ENCODE results near the gene RELB.

The RELB gene

GRCh38 chr19:45025264-45025663, 24.0 kb downstream of the RELB start:
- no peak for DNase-seq

GRCh38 chr19:45027371-45027770, 26.1 kb downstream of the RELB start:
- no peak for DNase-seq

DNA sequence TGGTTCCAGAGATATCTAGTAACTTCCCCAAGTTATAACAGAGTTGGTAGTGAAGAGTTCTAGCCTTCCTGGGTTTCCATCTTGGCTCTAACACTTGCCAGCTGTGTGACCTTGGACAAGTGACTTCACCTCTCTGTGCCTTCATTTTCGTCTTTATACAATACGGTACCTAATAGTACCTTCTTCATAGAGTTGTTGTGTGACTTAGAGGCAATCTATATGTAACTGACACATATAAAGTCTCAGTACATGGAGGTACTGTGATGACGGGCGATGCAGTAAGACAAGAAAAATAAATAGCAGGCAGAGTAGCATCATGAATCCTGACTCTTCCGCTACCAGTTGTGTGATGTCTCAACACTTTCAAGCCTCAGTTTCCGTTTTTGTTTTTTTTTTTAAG, 29.6 kb downstream of the RELB start:
- no peak for DNase-seq

GRCh38 chr19:45032421-45032820, 31.2 kb downstream of the RELB start:
- DNase-seq = no peak

- no peak for DNase-seq
Measured at GRCh38 chr19:45035755-45036154, 34.5 kb downstream of the RELB start.

DNA sequence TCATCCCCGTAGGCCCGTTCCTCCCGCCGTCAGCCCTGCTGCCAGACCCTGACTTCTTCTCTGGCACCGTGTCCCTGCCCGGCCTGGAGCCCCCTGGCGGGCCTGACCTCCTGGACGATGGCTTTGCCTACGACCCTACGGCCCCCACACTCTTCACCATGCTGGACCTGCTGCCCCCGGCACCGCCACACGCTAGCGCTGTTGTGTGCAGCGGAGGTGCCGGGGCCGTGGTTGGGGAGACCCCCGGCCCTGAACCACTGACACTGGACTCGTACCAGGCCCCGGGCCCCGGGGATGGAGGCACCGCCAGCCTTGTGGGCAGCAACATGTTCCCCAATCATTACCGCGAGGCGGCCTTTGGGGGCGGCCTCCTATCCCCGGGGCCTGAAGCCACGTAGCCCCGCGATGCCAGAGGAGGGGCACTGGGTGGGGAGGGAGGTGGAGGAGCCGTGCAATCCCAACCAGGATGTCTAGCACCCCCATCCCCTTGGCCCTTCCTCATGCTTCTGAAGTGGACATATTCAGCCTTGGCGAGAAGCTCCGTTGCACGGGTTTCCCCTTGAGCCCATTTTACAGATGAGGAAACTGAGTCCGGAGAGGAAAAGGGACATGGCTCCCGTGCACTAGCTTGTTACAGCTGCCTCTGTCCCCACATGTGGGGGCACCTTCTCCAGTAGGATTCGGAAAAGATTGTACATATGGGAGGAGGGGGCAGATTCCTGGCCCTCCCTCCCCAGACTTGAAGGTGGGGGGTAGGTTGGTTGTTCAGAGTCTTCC, 36.3 kb downstream of the RELB start:
- no peak for DNase-seq

- DNase-seq = peak; percentile 93
Measured at GRCh38 chr19:45038931-45039893, 37.9 kb downstream of the RELB start, which contains the start of gene CLASRP. Gene CLASRP (plus strand): TSS chr19:45039045. CDS start chr19:45040213, 1,168 bp downstream.

GRCh38 chr19:45040059-45040771, 39.0 kb downstream of the RELB start:
- no peak for DNase-seq

DNA sequence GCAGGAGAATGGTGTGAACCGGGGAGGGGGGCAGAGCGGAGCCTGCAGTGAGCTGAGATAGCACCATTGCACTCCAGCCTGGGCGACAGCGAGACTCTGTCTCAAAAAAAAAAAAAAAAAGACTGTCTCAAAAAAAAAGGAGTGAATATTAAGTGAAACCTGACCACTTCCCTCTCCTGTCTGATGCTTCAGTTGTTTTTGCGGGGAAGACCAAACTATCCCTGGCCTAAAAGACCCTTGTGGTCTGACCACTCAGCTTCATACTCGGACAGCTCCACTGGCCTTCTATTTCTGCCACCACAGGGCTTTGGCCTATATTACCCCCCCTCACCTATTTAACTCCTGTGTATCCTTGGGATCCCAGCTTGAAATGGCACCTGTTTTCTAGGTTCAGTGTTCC, 39.9 kb downstream of the RELB start:
- no peak for DNase-seq

DNA sequence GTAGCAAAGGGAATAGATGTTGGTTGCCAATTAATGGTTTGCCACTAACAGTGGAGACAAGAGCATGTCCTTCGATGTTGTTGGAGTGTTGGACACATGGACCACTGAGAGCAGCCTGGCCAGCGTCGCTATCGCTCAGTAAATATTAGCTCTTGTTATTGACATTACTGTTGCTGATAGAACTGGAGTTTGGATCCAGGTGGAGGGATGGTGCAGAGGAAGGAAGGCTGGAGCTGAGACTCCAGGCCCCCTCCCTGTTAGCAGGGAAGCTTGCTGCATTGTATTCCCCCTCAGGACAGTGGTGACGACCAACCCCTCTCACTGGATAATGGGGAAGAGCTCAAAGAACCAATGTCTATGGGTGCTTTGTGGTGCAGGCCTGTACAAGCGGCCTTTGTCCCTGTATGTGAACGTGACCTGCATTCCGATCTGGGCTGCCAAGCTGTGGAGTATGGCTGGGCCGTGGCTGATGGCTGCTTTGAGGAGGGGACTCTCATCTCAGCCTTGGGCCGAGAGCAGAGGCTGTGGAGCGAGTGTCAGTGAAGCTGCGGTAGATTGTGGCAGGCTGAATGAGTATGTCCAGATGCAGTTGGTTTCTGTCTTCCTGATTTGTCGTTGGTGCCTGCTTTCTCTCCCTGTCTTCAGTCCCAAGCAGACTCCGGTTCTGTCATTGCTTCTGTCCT, 44.5 kb downstream of the RELB start:
- DNase-seq = no peak

DNA sequence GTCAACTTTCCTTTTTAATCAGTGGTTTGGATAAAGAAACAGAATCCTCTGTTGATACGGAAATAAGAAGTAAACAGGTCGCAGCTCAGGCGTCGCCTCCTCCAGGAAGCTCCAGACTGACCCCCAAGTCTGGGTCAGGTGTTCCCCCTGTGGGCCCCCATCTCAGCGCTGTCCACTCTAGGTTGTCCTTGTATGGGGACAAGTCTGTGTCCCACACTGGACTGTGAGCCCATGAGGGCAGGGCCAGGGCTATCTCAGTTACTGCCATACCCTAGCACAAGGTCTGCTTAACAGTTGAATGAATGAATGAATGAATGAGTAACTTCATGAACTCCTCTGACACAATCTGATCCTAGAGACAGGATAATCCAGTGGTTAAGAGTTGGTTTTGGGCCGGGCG, 45.1 kb downstream of the RELB start:
- no peak for DNase-seq

- no peak for DNase-seq
Measured at GRCh38 chr19:45047188-45047797, 46.0 kb downstream of the RELB start.

DNA sequence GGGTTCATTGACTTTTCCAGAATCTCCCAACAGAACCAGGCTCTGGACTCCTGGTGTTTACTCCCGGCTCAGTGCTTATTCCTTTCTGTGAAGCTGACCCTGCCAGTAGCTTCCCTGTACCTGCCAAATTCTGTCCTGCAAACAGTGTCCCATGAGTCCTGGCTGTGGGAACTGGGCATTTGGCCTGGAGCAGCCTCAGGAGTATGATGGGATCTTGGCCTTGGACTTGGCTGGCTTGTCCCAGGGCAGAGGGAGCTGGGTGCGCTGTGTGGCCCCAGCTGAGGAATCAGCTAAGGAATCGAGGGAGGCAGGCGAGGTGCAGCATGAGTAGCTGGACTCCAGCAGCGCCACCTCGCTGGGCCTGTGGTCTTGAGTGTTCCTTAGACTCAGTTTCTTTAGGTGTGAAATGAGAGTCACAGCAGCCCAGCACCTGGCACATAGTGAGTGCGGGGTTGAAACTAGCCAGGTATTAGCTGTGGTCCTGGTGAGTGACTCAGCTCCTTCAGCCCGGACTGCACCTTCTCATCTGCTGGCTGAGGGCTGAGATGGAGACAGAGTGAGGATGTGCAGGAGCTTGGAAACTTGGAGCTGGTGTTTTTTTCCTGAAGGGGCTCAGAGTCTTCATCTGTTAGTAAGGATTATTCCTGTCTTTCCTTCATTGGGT, 47.9 kb downstream of the RELB start:
- no peak for DNase-seq

GRCh38 chr19:45050036-45050435, 48.8 kb downstream of the RELB start:
- DNase-seq = no peak

DNA sequence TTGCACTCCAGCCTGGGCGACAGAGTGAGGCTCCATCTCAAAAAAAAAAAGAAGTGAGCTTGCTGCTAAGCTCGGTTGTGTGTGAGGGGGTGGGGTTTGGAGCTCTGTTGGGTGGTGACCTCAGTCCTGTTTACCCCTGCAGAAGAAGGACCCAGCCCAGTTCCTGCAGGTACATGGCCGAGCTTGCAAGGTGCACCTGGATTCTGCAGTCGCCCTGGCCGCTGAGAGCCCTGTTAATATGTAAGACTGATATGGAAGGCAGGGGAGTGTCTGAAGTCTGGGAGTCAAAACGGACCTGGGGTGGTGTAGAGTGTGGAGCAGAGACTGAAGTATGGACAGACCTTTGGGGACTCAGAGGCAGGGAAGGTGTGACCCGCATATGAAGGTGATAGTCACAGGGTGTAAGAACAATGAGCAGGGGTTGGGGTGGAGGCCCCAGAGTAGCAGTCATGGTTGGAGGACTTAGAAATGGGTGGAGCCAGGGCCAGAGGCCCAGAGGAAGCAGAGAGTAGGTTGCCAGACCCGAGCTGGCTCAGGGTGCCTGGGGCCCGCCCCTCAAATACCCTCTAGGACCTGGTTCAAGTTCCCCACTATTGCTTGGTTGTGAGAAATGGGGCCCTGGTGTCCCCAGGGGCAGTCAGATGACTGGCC, 50.8 kb downstream of the RELB start:
- no peak for DNase-seq

DNA sequence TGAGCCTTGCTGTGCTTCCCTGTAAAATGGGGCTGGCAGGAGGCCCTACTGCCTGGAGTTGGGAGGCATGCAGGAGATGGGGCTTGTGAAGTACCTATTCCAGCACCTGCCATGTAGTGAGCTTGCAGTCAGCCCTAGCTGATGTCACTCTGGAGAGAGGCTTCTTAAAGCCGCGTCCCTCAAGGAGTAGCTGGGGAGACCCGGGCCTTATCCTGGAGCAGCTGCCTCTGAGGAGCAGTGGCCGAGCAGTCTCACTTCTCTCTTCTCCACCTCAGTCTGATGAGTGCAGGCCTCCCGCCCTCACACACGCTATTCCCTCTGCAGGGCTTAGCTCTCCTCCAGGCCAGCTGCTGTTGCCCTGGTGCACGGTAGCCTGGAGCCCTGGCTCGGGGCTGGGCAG, 55.6 kb downstream of the RELB start:
- DNase-seq = no peak

GRCh38 chr19:45057444-45057843, 56.2 kb downstream of the RELB start:
- DNase-seq = no peak

GRCh38 chr19:45058622-45059159, 57.4 kb downstream of the RELB start:
- DNase-seq = no peak

DNA sequence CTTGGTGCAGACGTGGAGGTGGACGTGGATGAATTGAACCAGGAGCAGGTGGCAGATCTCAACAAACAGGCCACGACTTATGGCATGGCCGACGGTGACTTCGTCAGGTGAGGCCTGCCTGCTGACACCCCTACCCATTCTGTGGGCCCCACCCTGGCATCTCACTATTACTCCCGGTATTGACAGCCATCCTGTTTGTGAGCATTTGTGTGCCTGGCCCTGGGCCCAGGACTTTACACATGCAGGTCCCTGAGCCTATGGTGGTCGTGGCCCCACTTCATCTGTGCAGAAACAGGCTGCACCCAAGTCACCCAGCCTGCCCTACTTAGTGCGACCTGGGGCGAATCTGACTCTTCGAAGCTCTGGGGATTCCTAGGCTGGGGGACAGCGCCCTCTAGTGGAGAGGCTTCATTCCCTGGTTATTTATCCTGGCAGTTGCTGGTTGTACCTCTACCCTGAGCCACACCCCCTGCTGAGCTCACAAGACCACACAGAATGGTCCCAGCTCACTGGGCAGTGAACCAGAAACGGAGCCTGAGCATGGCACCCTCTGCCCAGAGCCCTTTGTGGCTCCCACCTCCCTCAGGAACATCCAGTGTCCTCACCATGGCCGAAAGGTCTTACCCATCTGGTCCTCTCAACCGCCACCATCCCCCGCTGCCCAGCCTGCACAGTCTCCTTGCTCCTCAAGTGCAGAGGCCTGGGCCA, 58.1 kb downstream of the RELB start:
- peak; percentile 93 for DNase-seq

- no peak for DNase-seq
Measured at GRCh38 chr19:45061965-45062364, 60.7 kb downstream of the RELB start.

All from activated CD8-positive, alpha-beta memory T cell treated with anti-CD3 and anti-CD28 coated beads for 24 hours (primary cell).